Measurements from ENCODE around the gene HLA-DQA1.

GRCh38 chr6:32642720-32643106 lies 5.5 kb downstream of the HLA-DQA1 start:
- no peak for TF ChIP-seq SRF (IDR thresholded peaks at IDR 0.05; ENCODE audit: low read depth in 2 of 2, low read length in 2 of 2)
- TF ChIP-seq POLR2A (IDR thresholded peaks at IDR 0.05; ENCODE audit: low read depth, low read length): peak; percentile 53; the same call in 1 of the 2 replicates
- TF ChIP-seq GABPA (IDR thresholded peaks at IDR 0.05; ENCODE audit: low read depth): no peak
- TF ChIP-seq, protein P1, sequence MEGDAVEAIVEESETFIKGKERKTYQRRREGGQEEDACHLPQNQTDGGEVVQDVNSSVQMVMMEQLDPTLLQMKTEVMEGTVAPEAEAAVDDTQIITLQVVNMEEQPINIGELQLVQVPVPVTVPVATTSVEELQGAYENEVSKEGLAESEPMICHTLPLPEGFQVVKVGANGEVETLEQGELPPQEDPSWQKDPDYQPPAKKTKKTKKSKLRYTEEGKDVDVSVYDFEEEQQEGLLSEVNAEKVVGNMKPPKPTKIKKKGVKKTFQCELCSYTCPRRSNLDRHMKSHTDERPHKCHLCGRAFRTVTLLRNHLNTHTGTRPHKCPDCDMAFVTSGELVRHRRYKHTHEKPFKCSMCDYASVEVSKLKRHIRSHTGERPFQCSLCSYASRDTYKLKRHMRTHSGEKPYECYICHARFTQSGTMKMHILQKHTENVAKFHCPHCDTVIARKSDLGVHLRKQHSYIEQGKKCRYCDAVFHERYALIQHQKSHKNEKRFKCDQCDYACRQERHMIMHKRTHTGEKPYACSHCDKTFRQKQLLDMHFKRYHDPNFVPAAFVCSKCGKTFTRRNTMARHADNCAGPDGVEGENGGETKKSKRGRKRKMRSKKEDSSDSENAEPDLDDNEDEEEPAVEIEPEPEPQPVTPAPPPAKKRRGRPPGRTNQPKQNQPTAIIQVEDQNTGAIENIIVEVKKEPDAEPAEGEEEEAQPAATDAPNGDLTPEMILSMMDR (IDR thresholded peaks at IDR 0.05 in 2 of 3, conservative IDR thresholded peaks at IDR 0.05 in 1 of 3; ENCODE audit: control insufficient read depth in 2 of 3, extremely low read depth in 1 of 3, insufficient read depth in 1 of 3, low read depth in 3 of 3, low read length in 3 of 3): peak in 1 of 3 experiments; percentile 2; a peak in 1 of 6 replicates
- no peak for TF ChIP-seq FOS (IDR thresholded peaks at IDR 0.05; ENCODE audit: borderline replicate concordance, extremely low read depth, insufficient read length)
- TF ChIP-seq STAT3 (IDR thresholded peaks at IDR 0.05; ENCODE audit: low read depth, low read length): no peak
- no peak for TF ChIP-seq ETV6 (conservative IDR thresholded peaks at IDR 0.05 in 1 of 2, IDR thresholded peaks at IDR 0.05 in 1 of 2; ENCODE audit: borderline replicate concordance in 1 of 2, low read depth in 1 of 2)
- no peak for TF ChIP-seq HCFC1 (IDR thresholded peaks at IDR 0.05; ENCODE audit: low read length)
